ENCODE measurements around the gene TNFRSF14. TPM values are rescaled to one million over a fixed set of nuclear protein-coding genes. Genes with fewer than 3 reads are reported as not detected.

TNFRSF14 gene
- total RNA-seq, 1 experiment from 2014 or later, result 24.4 TPM

GRCh38 chr1:2586154-2587070, 30.2 kb downstream of the TNFRSF14 start, which contains the start of gene PRXL2B:
Gene PRXL2B, plus strand, starts transcription at chr1:2586777. Its CDS starts 109 bp downstream, at chr1:2586886.
- H3K4me1 Mint-ChIP-seq (ENCODE audit: low read depth, unreplicated experiment), result peaks cover 20% of the 10 kb centered on the region
- H3K27me3 Mint-ChIP-seq (ENCODE audit: unreplicated experiment), result no peaks in the 10 kb centered on the region
- H3K36me3 Mint-ChIP-seq (ENCODE audit: insufficient read depth, unreplicated experiment), result peaks cover 44% of the 10 kb centered on the region
- no TSS peak for BruUV-seq (replicated peaks)
- no peaks in the 10 kb centered on the region for H3K9me3 Mint-ChIP-seq (ENCODE audit: low read depth, unreplicated experiment)
- DNase-seq, result peak; percentile 96
- peak within 1 kb of the TSS; percentile 73 for H3K27ac Mint-ChIP-seq (ENCODE audit: unreplicated experiment)
- no peak for TF ChIP-seq CTCF (IDR thresholded peaks at IDR 0.05; ENCODE audit: unreplicated experiment)
- peak within 1 kb of the TSS; percentile 72 for H3K4me3 Mint-ChIP-seq (ENCODE audit: low read depth, unreplicated experiment)
- CTCF ChIA-PET, result interaction anchor here (0.6 to 0.7 kb wide), 2 partner anchors 26 to 290 kb away, joined by 3 read pairs; no protein-coding TSS in a partner anchor
- intact Hi-C loops (cut with micrococcal nuclease; ENCODE audit: unreplicated experiment), result loop anchor here (2.0 kb wide), 1 partner anchor 40 kb away; no protein-coding TSS in a partner anchor

DNA sequence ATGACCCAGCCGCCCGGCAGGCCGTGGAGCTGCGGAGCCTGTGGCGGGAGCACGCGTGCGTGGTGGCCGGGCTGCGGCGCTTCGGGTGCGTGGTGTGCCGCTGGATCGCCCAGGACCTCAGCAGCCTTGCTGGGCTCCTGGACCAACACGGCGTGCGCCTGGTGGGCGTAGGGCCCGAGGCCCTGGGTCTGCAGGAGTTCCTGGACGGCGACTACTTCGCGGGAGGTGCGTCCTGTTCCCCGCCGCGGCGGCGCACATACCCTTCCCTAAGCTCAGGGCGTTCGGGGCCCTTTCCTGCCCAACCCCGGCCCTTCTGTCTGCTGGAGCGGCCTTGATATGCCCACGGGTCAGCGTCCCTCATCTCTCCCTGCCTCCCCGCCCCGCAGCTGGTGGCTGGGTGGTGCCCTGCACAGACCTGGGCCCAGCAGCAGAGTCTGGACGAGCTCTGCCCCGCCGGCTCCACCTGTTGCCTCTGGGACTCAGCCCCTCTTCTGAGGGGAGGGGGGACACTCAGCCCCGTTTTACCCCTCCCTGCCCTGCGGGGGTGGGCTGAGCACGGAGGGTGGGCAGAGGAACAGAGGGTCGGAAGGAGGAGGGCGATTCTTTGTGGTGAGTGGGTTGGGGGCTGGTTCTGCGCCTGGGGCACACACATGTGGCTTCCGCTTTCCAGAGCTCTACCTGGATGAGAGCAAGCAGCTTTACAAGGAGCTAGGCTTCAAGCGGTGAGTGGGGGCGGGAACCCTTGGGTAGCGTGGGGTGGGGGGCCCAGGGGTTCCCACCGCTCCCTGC, 31.1 kb downstream of the TNFRSF14 start:
- H3K27ac Mint-ChIP-seq (ENCODE audit: unreplicated experiment), result peak overlapping the region; percentile 73
- intact Hi-C loops (cut with micrococcal nuclease; ENCODE audit: unreplicated experiment), result loop anchor here (2.0 kb wide), 1 partner anchor 40 kb away; no protein-coding TSS in a partner anchor
- H3K36me3 Mint-ChIP-seq (ENCODE audit: insufficient read depth, unreplicated experiment), result peaks cover 45% of the 10 kb centered on the region
- TF ChIP-seq CTCF (IDR thresholded peaks at IDR 0.05; ENCODE audit: unreplicated experiment), result no peak
- CTCF ChIA-PET, result interaction anchor here (0.7 kb wide), 2 partner anchors 25 to 172 kb away, joined by 3 read pairs; no protein-coding TSS in a partner anchor
- peak overlapping the region; percentile 72 for H3K4me3 Mint-ChIP-seq (ENCODE audit: low read depth, unreplicated experiment)
- H3K4me1 Mint-ChIP-seq (ENCODE audit: low read depth, unreplicated experiment), result peaks cover 20% of the 10 kb centered on the region
- no peaks in the 10 kb centered on the region for H3K27me3 Mint-ChIP-seq (ENCODE audit: unreplicated experiment)
- H3K9me3 Mint-ChIP-seq (ENCODE audit: low read depth, unreplicated experiment), result no peaks in the 10 kb centered on the region
- no peak for DNase-seq
- BruUV-seq (replicated peaks), result no TSS peak

- Mint-ChIP-seq H3K36me3 (ENCODE audit: insufficient read depth, unreplicated experiment) (peaks cover 51% of the 10 kb centered on the region), H3K4me3 (ENCODE audit: low read depth, unreplicated experiment) (peak overlapping the region; percentile 72), H3K9me3 (ENCODE audit: low read depth, unreplicated experiment) (no peaks in the 10 kb centered on the region), H3K27ac (ENCODE audit: unreplicated experiment) (no peak overlapping the region), H3K4me1 (ENCODE audit: low read depth, unreplicated experiment) (peaks cover 26% of the 10 kb centered on the region), H3K27me3 (ENCODE audit: unreplicated experiment) (no peaks in the 10 kb centered on the region)
- no peak for TF ChIP-seq CTCF (IDR thresholded peaks at IDR 0.05; ENCODE audit: unreplicated experiment)
- DNase-seq, result no peak
- CTCF ChIA-PET, result interaction anchor here (0.7 kb wide), 1 partner anchor 173 kb away, joined by 3 read pairs; no protein-coding TSS in a partner anchor
- no TSS peak for BruUV-seq (replicated peaks)
- intact Hi-C loops (cut with micrococcal nuclease; ENCODE audit: unreplicated experiment), result loop anchor here (2.0 kb wide), 1 partner anchor 39 kb away; no protein-coding TSS in a partner anchor
Observed at GRCh38 chr1:2587860-2588571, 31.8 kb downstream of the TNFRSF14 start.

All from Calu3 (cell line).